Left lobe of liver (tissue), 2 donors: ENCODE data around the gene SPON2. TPM values are rescaled to one million over a fixed set of nuclear protein-coding genes. Genes with fewer than 3 reads are reported as not detected.
"Not testable (repeated sequence)": the region's sequence is repeated elsewhere in the genome, so short reads cannot be mapped to it uniquely, and the experiment has no call there.

Experiments used
- ATAC-seq: fragments of 200-7000 bp; cut with Tn5 transposase; one replicate; pipeline ENCODE4 v1.9.1; 2020; ENCODE audit warnings: mild to moderate bottlenecking, moderate library complexity
- DNase-seq: peaks from one replicate; pipeline ENCODE4 v3.0.0-alpha.2; 2020; ENCODE audit warnings: low spot score
- total RNA-seq: library from RNA; stranded (reverse); gene quantifications from one replicate; pipeline ENCODE4 v1.2.1, GENCODE V29; 2021
- donor health status: DM: no; HTN: no; CAD: no; lungs with moderate emphysema.
- donor health status: DM: no; HTN: yes; CAD: no.

Gene SPON2
- total RNA-seq, 1 donor from 2014 or later, result 54.3 TPM

DNA sequence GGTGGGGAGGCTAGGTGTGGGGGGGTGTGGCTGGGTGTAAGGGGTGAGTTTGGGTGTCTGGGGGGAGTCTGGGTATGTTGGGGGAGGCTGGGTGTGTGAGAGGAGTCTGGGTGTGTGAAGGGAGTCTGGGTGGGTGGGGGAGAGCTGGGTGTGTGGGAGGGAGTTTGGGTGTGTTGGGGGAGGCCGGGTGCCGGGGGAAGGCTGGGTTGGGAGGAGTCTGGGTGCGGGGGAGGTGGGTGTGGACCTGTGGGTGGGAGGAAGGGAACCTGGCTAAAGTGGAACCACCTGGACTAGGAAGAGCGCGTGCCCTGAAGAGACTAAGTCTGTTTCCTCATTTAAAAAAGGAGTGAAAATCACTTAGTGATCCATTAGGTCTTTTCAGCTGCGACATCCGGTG, 18.3 kb downstream of the SPON2 start:
- DNase-seq (no peak), ATAC-seq (no peak)

- ATAC-seq, result no peak
- DNase-seq, result no peak
These were observed 18.8 kb downstream of the SPON2 start for GRCh38 chr4:1153567-1154090.

DNA sequence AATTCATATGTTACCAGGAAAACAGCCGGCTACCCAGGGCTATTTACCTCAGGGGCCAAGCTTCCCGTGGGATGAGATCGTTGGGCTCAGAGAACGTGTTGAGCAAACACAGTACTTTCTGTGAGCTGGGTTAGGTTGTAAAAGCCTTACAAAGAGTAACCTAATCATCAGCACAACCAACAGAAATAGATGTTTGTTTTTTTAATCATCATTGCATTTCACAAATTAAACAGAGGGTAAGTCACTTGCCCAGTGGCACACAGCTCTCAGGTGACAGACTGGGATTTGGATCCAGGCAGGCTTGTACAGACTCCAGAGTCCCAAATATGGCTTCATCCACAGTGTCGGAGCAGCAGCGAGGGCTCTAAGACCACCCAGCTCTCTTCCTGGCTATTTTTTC, 20.1 kb downstream of the SPON2 start:
- DNase-seq (no peak), ATAC-seq (no peak)

DNA sequence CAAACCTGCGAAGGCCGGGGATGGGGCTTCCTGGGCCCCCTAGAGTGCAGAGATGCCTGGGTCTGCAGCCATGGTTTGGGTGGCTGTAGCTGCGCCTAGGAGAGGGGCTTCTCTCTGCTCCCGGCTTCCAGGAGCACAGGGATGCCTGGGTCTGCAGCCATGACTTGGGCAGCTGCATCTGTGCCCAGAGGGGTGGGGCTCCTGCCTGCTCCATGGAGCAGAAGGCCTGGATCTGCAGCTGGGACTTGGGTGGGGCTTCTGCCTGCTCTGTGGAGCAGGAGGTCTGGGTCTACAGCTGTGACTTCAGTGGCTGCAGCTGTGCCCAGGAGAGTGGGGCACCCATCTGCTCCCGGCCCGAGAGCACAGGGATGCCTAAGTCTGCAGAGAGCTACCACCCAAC, 20.8 kb downstream of the SPON2 start:
- no peak for ATAC-seq

DNA sequence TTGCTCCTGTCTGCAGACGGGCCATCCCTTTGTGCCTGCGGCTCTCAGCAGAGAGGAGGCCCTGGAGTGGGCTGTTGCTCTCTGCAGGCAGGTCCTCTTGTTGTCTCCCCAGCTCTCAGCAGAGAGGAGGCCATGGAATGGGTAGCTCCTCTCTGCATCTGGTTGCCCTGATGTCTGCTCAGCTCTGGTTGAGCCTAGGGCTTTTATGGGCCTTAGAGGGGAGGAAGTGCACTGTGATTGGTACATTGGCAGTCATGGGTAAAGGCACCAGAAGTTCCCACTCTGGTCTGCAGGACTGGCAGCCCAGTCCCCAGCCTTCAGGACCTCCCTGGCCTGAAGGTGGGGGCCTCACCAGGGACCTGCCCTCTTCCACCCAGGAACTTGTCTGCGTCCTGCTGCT, 21.5 kb downstream of the SPON2 start:
- no peak for ATAC-seq
- no peak for DNase-seq

More for the DNA sequence above, 20.8 kb downstream of the SPON2 start:
- DNase-seq, result no peak

GRCh38 chr4:1139860-1140259, 32.5 kb downstream of the SPON2 start:
- ATAC-seq (no peak), DNase-seq (no peak)

GRCh38 chr4:1137850-1138249, 34.5 kb downstream of the SPON2 start:
- DNase-seq, result no peak
- peak; percentile 26 for ATAC-seq

GRCh38 chr4:1137063-1137776, 35.2 kb downstream of the SPON2 start:
- no peak for DNase-seq
- ATAC-seq, result peak; percentile 57

GRCh38 chr4:1136048-1136447, 36.3 kb downstream of the SPON2 start:
- ATAC-seq, result no peak
- no peak for DNase-seq

- no peak for DNase-seq
- ATAC-seq, result no peak
These were observed 39.4 kb downstream of the SPON2 start for GRCh38 chr4:1133033-1133432.

DNA sequence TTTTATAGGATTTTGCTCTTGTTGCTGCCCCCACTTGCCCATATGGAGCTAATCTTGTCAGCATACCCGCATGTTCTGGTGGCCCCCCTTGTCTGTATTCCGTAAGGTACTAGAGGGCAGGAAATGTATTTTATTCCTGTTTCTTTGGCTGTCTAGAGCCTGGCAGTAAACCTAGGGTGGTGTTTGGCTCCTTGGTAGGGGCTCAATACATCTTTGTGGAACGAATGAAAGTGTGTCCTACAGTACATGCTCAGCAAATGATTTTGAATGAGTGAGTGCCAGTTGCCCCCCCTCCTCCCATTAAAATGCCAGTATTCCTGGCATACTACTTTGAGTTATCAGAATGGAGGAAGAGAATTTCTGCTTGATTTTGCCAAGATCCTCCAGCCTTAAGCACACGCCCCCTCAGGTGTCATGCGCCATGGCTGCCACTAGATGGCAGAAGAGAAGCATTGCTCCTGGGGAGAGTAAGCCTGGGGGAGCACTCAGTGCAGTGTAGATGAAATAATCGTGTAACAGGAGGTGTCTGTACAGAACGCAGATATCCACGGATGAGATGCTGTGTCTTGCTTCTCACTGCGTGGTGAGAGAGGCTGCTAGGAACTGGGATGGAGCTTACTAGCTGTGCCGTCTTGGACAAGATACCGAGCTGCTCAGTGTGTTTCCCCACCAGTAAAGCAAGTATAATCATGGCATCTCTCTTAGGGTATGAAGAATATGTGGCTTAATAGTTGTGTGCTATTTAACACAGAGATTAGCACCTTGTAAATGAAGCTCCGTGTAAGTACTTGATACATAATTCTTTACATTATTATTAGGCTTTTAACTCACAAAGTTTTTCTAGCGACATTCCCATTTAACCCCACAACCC, 41.8 kb downstream of the SPON2 start:
- ATAC-seq (peak; percentile 100), DNase-seq (peak; percentile 72)

DNA sequence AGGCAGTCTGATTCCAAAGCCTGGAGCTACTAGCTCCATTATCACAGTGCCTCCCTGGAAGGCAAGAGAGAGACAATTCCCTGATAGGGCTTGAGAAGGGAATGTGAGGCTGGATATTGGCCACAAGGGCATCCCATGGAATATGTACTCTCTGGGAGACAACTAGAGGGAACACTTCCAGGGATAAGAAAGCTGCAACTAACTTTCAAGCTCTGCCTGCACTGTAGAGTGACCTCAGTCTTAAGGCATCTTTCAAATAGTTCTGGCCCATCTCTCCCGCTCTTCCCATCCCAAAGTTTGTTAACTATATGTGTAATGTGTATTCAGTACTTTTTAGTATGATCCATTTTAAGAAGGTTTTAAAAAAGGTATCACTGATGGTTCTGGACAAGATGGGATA, 45.9 kb downstream of the SPON2 start:
- DNase-seq (no peak), ATAC-seq (no peak)

DNA sequence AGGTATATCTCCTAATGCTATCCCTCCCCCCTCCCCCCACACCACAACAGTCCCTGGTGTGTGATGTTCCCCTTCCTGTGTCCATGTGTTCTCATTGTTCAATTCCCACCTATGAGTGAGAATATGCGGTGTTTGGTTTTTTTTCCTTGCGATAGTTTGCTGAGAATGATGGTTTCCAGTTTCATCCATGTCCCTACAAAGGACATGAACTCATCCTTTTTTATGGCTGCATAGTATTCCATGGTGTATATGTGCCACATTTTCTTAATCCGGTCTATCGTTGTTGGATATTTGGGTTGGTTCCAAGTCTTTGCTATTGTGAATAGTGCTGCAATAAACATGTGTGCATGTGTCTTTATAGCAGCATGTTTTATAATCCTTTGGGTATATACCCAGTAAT, 46.9 kb downstream of the SPON2 start:
- ATAC-seq, DNase-seq: not testable (repeated sequence)

DNA sequence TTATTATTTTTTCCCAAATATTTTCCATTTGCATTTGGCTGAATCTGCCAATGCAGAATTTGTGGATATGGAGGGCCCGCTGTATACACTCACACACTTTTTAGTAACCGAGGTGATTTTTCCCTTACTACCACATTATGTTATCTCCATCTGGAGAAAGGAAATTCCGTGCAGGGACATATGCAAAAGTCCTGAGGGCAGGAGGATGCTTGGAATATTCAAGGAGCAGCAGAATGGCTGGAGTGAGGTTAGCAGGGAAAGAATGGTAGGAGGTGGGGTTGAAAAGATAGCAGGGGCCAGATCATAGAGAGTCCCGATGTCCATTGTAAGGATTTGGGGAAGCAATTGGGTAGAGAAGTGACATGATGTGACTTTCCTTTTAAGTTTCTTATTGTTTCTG, 47.6 kb downstream of the SPON2 start:
- ATAC-seq (no peak), DNase-seq (no peak)

- ATAC-seq, result no peak
- DNase-seq, result no peak
These were observed 49.9 kb downstream of the SPON2 start for GRCh38 chr4:1122505-1122904.

Other genes starting within 250 kb of the SPON2 start
- gene GAK, start 240.3 kb downstream of the SPON2 start, total RNA-seq, result 72.1 TPM
- gene TMEM175, start 240.1 kb downstream of the SPON2 start, total RNA-seq, result 39.2 TPM
- 7.0 TPM for gene DGKQ, start 199.0 kb downstream of the SPON2 start, total RNA-seq
- gene IDUA, start 185.5 kb downstream of the SPON2 start, total RNA-seq, result 12.9 TPM
- gene SLC26A1, start 179.2 kb downstream of the SPON2 start, total RNA-seq, result 40.6 TPM
- gene FGFRL1, start 161.0 kb downstream of the SPON2 start, total RNA-seq, result 64.8 TPM
- 0.25 TPM for gene RNF212, start 59.0 kb downstream of the SPON2 start, total RNA-seq
- 97.0 TPM for gene CTBP1, start 76.5 kb upstream of the SPON2 start, total RNA-seq
- 33.3 TPM for gene MAEA, start 117.3 kb upstream of the SPON2 start, total RNA-seq
- gene UVSSA, start 174.6 kb upstream of the SPON2 start, total RNA-seq, result 18.6 TPM
- gene NKX1-1, start 233.9 kb upstream of the SPON2 start, total RNA-seq, result not detected